Breast epithelium (tissue), 4 donors: Measurements from ENCODE around the gene DMRTB1. TPM values are rescaled to one million over a fixed set of nuclear protein-coding genes. Genes with fewer than 3 reads are reported as not detected.

Experiments used
- DNase-seq, 2 donors: peaks; one replicate each; pipeline ENCODE4 v3.0.0-alpha.2; 2019; ENCODE audit warnings: low spot score in 2 of 2
- H3K27ac ChIP-seq, 2 donors: fragments of 200-600 bp; sonication (generic) in 1 of 2; one replicate each; pipeline ENCODE4 v1.5.1; 2016 to 2019; ENCODE audit warnings: mild to moderate bottlenecking in 1 of 2
- H3K27me3 ChIP-seq, 2 donors: fragments of 200-600 bp; sonication (generic) in 1 of 2; one replicate each; pipeline versions ENCODE4 v1.5.1 to v1.6.0; 2017 to 2019; ENCODE audit warnings: control low read depth in 1 of 2, mild to moderate bottlenecking in 1 of 2
- H3K36me3 ChIP-seq: fragments of 200-600 bp; one replicate; pipeline ENCODE4 v1.5.1; 2019
- H3K4me1 ChIP-seq, 2 donors: fragments of 200-600 bp; sonication (generic); one replicate each; pipeline ENCODE4 v1.5.1; 2016 to 2019; ENCODE audit warnings: control low read depth in 1 of 2
- H3K4me3 ChIP-seq, 3 donors: fragments of 200-600 bp; sonication (generic); 1 replicate in 2 of 3; 2 replicates in 1 of 3; pipeline ENCODE4 v1.5.1; 2016 to 2019; ENCODE audit warnings: mild to moderate bottlenecking in 3 of 3, moderate library complexity in 2 of 3
- H3K9me3 ChIP-seq, 2 donors: fragments of 200-600 bp; sonication (generic) in 1 of 2; one replicate each; pipeline ENCODE4 v1.5.1; 2016 to 2019; ENCODE audit warnings: control low read depth in 1 of 2
- POLR2A ChIP-seq: fragments of 450-650 bp; IDR thresholded peaks from one replicate; pipeline ENCODE4 v1.6.1; 2016; ENCODE audit warnings: antibody characterized with exemption, mild to moderate bottlenecking, moderate library complexity
- POLR2AphosphoS5 ChIP-seq, 3 donors: sonication (generic); formaldehyde crosslinking; IDR thresholded peaks; one replicate each; pipeline ENCODE4 v1.6.1; 2017; ENCODE audit warnings: antibody characterized with exemption in 3 of 3
- intact Hi-C: fragments of 100-400 bp; cut with DNase I; formaldehyde crosslinking; loops from one replicate; pipeline ENCODE4 v1.15.1; 2023; ENCODE audit warnings: low total_unique reads
- total RNA-seq, 3 donors: library from RNA; depleted of rRNA; stranded (reverse); fragments of >200 nt; gene quantifications; one replicate each; pipeline ENCODE4 v1.1.0, GENCODE V29; 2016
- TF ChIP-seq, protein P1 (sequence below), 3 donors: fragments of 450-650 bp; IDR thresholded peaks; one replicate each; pipeline ENCODE4 v1.5.1; 2016 to 2017; ENCODE audit warnings: antibody characterized with exemption in 3 of 3, mild to moderate bottlenecking in 3 of 3, moderate library complexity in 3 of 3

The DMRTB1 gene
- total RNA-seq, 3 donors from 2014 or later, result not detected

DNA sequence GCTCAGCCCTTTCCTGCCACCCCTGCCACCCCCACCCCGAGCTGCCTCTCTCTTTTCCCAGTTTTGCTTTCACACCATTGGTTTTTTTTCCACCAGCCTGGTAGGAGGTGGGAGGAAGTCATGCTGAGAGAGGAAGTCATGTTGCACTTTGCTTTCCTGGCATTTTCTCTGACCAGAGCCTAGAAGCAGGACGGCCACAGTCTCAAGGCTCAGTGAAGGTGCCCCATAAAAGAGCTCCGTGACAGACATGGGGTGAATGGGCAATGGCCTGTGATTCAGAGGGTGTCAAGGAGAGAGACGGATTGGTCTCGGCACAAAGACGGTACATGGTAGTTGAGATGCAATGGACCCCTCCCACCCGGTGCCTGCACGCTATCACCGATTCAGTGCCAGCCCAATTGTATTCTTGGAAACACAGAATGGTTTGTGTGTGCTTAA, 42.1 kb upstream of the DMRTB1 start:
- TF ChIP-seq, protein P1, sequence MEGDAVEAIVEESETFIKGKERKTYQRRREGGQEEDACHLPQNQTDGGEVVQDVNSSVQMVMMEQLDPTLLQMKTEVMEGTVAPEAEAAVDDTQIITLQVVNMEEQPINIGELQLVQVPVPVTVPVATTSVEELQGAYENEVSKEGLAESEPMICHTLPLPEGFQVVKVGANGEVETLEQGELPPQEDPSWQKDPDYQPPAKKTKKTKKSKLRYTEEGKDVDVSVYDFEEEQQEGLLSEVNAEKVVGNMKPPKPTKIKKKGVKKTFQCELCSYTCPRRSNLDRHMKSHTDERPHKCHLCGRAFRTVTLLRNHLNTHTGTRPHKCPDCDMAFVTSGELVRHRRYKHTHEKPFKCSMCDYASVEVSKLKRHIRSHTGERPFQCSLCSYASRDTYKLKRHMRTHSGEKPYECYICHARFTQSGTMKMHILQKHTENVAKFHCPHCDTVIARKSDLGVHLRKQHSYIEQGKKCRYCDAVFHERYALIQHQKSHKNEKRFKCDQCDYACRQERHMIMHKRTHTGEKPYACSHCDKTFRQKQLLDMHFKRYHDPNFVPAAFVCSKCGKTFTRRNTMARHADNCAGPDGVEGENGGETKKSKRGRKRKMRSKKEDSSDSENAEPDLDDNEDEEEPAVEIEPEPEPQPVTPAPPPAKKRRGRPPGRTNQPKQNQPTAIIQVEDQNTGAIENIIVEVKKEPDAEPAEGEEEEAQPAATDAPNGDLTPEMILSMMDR (IDR thresholded peaks at IDR 0.05), result no peak
- no peak for TF ChIP-seq POLR2A
- TF ChIP-seq POLR2AphosphoS5 (IDR thresholded peaks at IDR 0.05), result no peak
- Histone ChIP-seq H3K27ac (no peak overlapping the region), H3K36me3 (no peaks in the 10 kb centered on the region), H3K9me3 (no peaks in the 10 kb centered on the region), H3K4me3 (no peak overlapping the region), H3K4me1 (no peaks in the 10 kb centered on the region), H3K27me3 (peaks cover 0 to 5% of the 10 kb centered on the region in 2 donors)
- no peak for DNase-seq
- intact Hi-C loops, result loop anchor here (2.0 kb wide), 1 partner anchor 16 kb away; no protein-coding TSS in a partner anchor

DNA sequence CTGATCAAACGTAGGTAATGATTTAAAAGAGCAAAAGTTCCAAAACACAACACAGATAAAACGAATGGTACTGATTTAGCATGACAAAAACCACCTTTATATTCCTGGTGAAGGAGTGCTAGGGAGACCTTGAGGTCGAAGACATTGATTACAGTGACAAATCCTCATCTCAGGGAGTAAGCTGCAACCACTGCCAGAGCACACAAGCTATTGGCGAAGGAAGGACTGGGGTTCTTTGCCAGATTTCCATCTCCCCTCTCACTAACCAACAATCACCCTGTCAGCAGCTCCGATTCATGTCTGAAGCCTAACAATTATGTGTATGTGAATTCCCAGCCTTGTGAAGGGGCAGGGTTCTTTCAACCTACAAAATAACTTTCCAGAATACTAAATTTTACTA, 40.2 kb upstream of the DMRTB1 start:
- Histone ChIP-seq H3K4me3 (no peak overlapping the region), H3K4me1 (no peaks in the 10 kb centered on the region), H3K9me3 (no peaks in the 10 kb centered on the region), H3K36me3 (no peaks in the 10 kb centered on the region), H3K27me3 (peaks cover 0 to 5% of the 10 kb centered on the region in 2 donors), H3K27ac (no peak overlapping the region)
- intact Hi-C loops, result no loop called here
- TF ChIP-seq POLR2A, result no peak
- DNase-seq, result no peak

DNA sequence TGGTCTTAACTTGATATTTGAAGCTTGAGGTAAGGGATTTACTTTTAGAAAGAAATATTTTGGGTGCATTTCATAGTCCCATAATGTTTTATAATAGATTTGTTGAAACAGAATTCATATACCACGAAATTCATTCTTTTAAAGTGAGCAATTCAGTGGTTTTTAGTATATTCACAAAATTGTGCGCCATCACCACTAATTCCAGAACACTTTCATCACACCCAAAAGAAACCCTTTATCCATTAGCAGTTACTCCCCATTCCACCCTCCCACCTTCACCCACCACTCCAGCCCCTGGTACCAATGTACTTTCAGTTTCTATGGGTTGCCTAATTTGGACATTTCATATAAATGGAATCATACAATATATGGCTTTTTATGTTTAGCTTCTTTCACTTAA, 38.9 kb upstream of the DMRTB1 start:
- Histone ChIP-seq H3K4me1 (no peaks in the 10 kb centered on the region), H3K27me3 (peaks cover 0 to 5% of the 10 kb centered on the region in 2 donors), H3K27ac (no peak overlapping the region), H3K9me3 (no peaks in the 10 kb centered on the region), H3K36me3 (no peaks in the 10 kb centered on the region), H3K4me3 (no peak overlapping the region)
- DNase-seq, result no peak
- TF ChIP-seq POLR2AphosphoS5 (IDR thresholded peaks at IDR 0.05) (no peak), POLR2A (no peak)
- TF ChIP-seq, protein P1 (IDR thresholded peaks at IDR 0.05), result no peak
- intact Hi-C loops, result no loop called here

DNA sequence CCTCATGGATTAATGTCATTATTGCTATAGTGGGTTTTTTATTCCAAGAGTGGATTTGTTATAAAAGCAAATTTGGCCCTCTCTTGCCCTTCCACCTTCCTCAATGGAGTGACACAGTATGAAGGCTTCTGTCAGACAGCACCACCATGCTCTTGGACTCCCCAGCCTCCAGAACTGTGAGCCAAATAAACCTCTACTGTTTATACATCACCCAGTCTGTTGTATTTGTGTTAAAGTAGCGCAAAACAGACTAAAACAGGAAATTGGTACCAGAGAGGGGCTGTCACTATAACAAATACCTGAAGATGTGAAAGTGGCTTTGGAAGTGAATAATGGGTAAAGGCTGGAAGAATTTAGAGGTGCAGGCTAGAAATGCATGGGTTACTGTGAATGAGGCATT, 38.0 kb upstream of the DMRTB1 start:
- TF ChIP-seq POLR2AphosphoS5 (IDR thresholded peaks at IDR 0.05) (no peak), POLR2A (no peak)
- TF ChIP-seq, protein P1 (IDR thresholded peaks at IDR 0.05), result no peak
- Histone ChIP-seq H3K27me3 (peaks cover 0 to 5% of the 10 kb centered on the region in 2 donors), H3K4me3 (no peak overlapping the region), H3K9me3 (no peaks in the 10 kb centered on the region), H3K4me1 (no peaks in the 10 kb centered on the region), H3K27ac (no peak overlapping the region), H3K36me3 (no peaks in the 10 kb centered on the region)
- intact Hi-C loops, result no loop called here
- DNase-seq, result no peak

DNA sequence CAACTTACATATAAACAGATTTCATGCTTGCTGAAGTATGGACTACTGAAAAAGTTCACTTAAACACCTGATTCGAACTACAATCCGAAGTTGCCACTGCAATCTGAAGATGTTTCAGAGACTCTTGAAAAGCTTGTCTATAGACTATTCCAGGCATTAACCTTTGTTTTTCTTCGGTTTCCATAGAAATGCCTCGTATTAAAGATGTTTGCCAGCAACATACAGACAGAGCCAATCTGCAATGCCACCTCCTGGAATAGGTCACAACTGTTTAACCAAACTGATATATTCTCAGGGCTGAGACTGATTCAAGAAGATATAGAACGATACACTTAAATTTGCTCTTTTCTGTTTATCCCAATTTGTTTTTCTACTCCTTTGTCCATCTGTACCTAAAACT, 28.9 kb upstream of the DMRTB1 start:
- intact Hi-C loops, result loop anchor here (10.0 kb wide), 1 partner anchor 355 kb away; no protein-coding TSS in a partner anchor
- H3K4me1 ChIP-seq, result no peaks in the 10 kb centered on the region

More for the DNA sequence above, 28.9 kb upstream of the DMRTB1 start:
- Histone ChIP-seq H3K36me3 (no peaks in the 10 kb centered on the region), H3K9me3 (no peaks in the 10 kb centered on the region), H3K27me3 (no peaks in the 10 kb centered on the region), H3K27ac (no peak overlapping the region), H3K4me3 (no peak overlapping the region)
- TF ChIP-seq POLR2AphosphoS5 (IDR thresholded peaks at IDR 0.05), result no peak
- TF ChIP-seq, protein P1 (IDR thresholded peaks at IDR 0.05), result no peak
- TF ChIP-seq POLR2A, result no peak
- no peak for DNase-seq
